HG03175 (cell line): ENCODE results near the gene ATXN7L2.

ENCODE experiments used
- ATAC-seq: cut with Tn5 transposase; IDR thresholded peaks from one replicate; pipeline ENCODE4 v1.9.1; 2021; ENCODE audit warnings: mild to moderate bottlenecking, moderate library complexity; ENCODE audit not compliant: unreplicated experiment

ATXN7L2 gene

GRCh38 chr1:109474697-109475096 lies 9.0 kb upstream of the ATXN7L2 start:
- ATAC-seq, result no peak

- no peak for ATAC-seq
These were observed 8.4 kb upstream of the ATXN7L2 start for GRCh38 chr1:109475261-109475660.

- no peak for ATAC-seq
These were observed 6.9 kb upstream of the ATXN7L2 start for GRCh38 chr1:109476825-109477224.

- ATAC-seq, result no peak
These were observed 5.9 kb upstream of the ATXN7L2 start for GRCh38 chr1:109477821-109478220.

- ATAC-seq, result no peak
These were observed 4.9 kb upstream of the ATXN7L2 start for GRCh38 chr1:109478806-109479205.

- ATAC-seq, result no peak
These were observed 4.4 kb upstream of the ATXN7L2 start for GRCh38 chr1:109479311-109479710.

GRCh38 chr1:109479901-109480300 lies 3.8 kb upstream of the ATXN7L2 start:
- no peak for ATAC-seq

- no peak for ATAC-seq
These were observed 2.1 kb upstream of the ATXN7L2 start for GRCh38 chr1:109481646-109482045.

GRCh38 chr1:109482242-109482641 lies 1.5 kb upstream of the ATXN7L2 start:
- no peak for ATAC-seq

- peak; percentile 32 for ATAC-seq
These were observed 674 bp upstream of the ATXN7L2 start for GRCh38 chr1:109482791-109483671.

GRCh38 chr1:109484519-109484975 lies 842 bp downstream of the ATXN7L2 start:
- ATAC-seq, result no peak

- no peak for ATAC-seq
These were observed 1.3 kb downstream of the ATXN7L2 start for GRCh38 chr1:109485001-109485400.

GRCh38 chr1:109487261-109487660 lies 3.6 kb downstream of the ATXN7L2 start:
- no peak for ATAC-seq

- ATAC-seq, result no peak
These were observed 4.5 kb downstream of the ATXN7L2 start for GRCh38 chr1:109488201-109488600.

- no peak for ATAC-seq
These were observed 5.0 kb downstream of the ATXN7L2 start for GRCh38 chr1:109488696-109489095.

- no peak for ATAC-seq
These were observed 6.6 kb downstream of the ATXN7L2 start for GRCh38 chr1:109490029-109490933.

- ATAC-seq, result no peak
These were observed 7.2 kb downstream of the ATXN7L2 start for GRCh38 chr1:109490934-109491302.

GRCh38 chr1:109491372-109491771 lies 7.7 kb downstream of the ATXN7L2 start:
- no peak for ATAC-seq

- no peak for ATAC-seq
These were observed 9.1 kb downstream of the ATXN7L2 start for GRCh38 chr1:109492779-109493178.

- ATAC-seq, result no peak
These were observed 9.5 kb downstream of the ATXN7L2 start for GRCh38 chr1:109493227-109493626.

GRCh38 chr1:109493805-109494539 lies 10.3 kb downstream of the ATXN7L2 start, which contains the start of gene CYB561D1:
Gene CYB561D1 (plus strand): TSS chr1:109494094. CDS start chr1:109494140, 46 bp downstream.
- peak; percentile 87 for ATAC-seq
